Left ventricle myocardium inferior (tissue), 1 donor: ENCODE results near the gene SRP68. TPM values are rescaled to one million over a fixed set of nuclear protein-coding genes. Genes with fewer than 3 reads are reported as not detected.

Experiments used
- DNase-seq: peaks from one replicate; pipeline ENCODE4 v3.0.0-alpha.2; 2020
- H3K27ac ChIP-seq: fragments of 200-600 bp; replicated peaks from 2 replicates; pipeline ENCODE4 v1.8.0; 2021
- H3K27me3 ChIP-seq: fragments of 200-600 bp; 2 replicates; pipeline ENCODE4 v1.8.0; 2021; ENCODE audit warnings: low read depth
- H3K36me3 ChIP-seq: fragments of 200-600 bp; 2 replicates; pipeline ENCODE4 v1.8.0; 2021
- H3K4me1 ChIP-seq: fragments of 200-600 bp; 2 replicates; pipeline ENCODE4 v1.8.0; 2021
- H3K4me3 ChIP-seq: fragments of 200-600 bp; 2 replicates; pipeline ENCODE4 v1.8.0; 2021; ENCODE audit warnings: mild to moderate bottlenecking, moderate library complexity
- H3K9me3 ChIP-seq: fragments of 200-600 bp; replicated peaks from 2 replicates; pipeline ENCODE4 v1.8.0; 2021
- intact Hi-C: fragments of 100-400 bp; cut with micrococcal nuclease; formaldehyde crosslinking; loops from one replicate; pipeline ENCODE4 v1.11.0; 2022
- microRNA-seq: library from miRNA; unstranded; fragments of <30 nt; microRNA quantifications from one replicate; pipeline ENCODE4 v1.2.0, GENCODE V29; 2020
- total RNA-seq: library from RNA; stranded (reverse); fragmentation: NEBNext Ultra II Directional; extraction: Animal tissue kit (Norgen Biotek cat#: 25700); gene quantifications from one replicate; pipeline ENCODE4 v1.2.1, GENCODE V29; 2021
- TF ChIP-seq, protein P1 (sequence below): fragments of 200-600 bp; IDR thresholded peaks from 2 replicates; pipeline ENCODE4 v1.8.0; 2021; ENCODE audit warnings: antibody characterized with exemption, mild to moderate bottlenecking, borderline replicate concordance
- donor health status: DM: no; HTN: yes; CAD: no; lungs with severe emphysema.

Gene SRP68
- total RNA-seq, 1 donor from 2014 or later: 57.4 TPM

- intact Hi-C loops: no loop called here
- H3K4me3 ChIP-seq: no peak overlapping the region
- no peaks in the 10 kb centered on the region for H3K27me3 ChIP-seq
- H3K36me3 ChIP-seq: peaks cover 17% of the 10 kb centered on the region
- H3K4me1 ChIP-seq: peaks cover 16% of the 10 kb centered on the region
- no peak for DNase-seq
- no peaks in the 10 kb centered on the region for H3K9me3 ChIP-seq
- TF ChIP-seq, protein P1, sequence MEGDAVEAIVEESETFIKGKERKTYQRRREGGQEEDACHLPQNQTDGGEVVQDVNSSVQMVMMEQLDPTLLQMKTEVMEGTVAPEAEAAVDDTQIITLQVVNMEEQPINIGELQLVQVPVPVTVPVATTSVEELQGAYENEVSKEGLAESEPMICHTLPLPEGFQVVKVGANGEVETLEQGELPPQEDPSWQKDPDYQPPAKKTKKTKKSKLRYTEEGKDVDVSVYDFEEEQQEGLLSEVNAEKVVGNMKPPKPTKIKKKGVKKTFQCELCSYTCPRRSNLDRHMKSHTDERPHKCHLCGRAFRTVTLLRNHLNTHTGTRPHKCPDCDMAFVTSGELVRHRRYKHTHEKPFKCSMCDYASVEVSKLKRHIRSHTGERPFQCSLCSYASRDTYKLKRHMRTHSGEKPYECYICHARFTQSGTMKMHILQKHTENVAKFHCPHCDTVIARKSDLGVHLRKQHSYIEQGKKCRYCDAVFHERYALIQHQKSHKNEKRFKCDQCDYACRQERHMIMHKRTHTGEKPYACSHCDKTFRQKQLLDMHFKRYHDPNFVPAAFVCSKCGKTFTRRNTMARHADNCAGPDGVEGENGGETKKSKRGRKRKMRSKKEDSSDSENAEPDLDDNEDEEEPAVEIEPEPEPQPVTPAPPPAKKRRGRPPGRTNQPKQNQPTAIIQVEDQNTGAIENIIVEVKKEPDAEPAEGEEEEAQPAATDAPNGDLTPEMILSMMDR: no peak
- H3K27ac ChIP-seq: no peak overlapping the region
Measured at GRCh38 chr17:75998327-75998795, 74.0 kb downstream of the SRP68 start.

- TF ChIP-seq, protein P1: no peak
- Histone ChIP-seq H3K4me3 (no peak overlapping the region), H3K9me3 (no peaks in the 10 kb centered on the region), H3K36me3 (peaks cover 24% of the 10 kb centered on the region), H3K27ac (peak overlapping the region; percentile 30), H3K27me3 (no peaks in the 10 kb centered on the region), H3K4me1 (peaks cover 12% of the 10 kb centered on the region)
- intact Hi-C loops: no loop called here
- DNase-seq: no peak
Measured at GRCh38 chr17:75996665-75997590, 75.4 kb downstream of the SRP68 start.

- Histone ChIP-seq H3K4me1 (peaks cover 12% of the 10 kb centered on the region), H3K4me3 (no peak overlapping the region), H3K9me3 (no peaks in the 10 kb centered on the region), H3K36me3 (peaks cover 37% of the 10 kb centered on the region), H3K27me3 (no peaks in the 10 kb centered on the region), H3K27ac (no peak overlapping the region)
- TF ChIP-seq, protein P1: no peak
- no peak for DNase-seq
- intact Hi-C loops: no loop called here
Measured at GRCh38 chr17:75995385-75995925, 76.9 kb downstream of the SRP68 start.

DNA sequence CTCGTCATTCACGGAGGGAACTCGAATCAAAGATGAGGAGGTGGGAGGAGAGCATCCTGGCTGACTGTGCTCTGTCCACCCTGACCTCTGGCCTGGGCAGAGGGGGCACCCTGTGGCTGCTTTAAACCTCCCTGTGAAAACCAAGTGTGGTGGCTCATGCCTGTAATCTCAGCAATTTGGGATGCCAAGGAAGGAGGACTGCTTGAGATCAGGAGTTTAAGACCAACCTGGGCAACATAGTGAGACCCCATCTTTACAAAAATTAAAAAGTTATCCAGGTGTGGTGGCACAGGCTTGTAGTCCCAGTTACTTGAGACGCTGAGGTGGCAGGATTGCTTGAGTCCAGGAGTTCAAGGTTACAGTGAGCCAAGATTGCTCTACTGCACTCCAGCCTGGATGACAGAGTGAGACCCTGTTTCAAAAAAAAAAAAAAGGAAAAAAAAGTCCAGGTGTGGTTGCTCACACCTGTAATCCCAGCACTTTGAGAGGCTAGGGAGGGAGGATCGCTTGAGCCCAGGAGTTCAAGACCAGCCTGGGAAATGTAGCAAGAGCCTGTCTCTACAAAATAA, 77.4 kb downstream of the SRP68 start:
- Histone ChIP-seq H3K27me3 (no peaks in the 10 kb centered on the region), H3K4me3 (no peak overlapping the region), H3K9me3 (no peaks in the 10 kb centered on the region), H3K36me3 (peaks cover 37% of the 10 kb centered on the region), H3K27ac (no peak overlapping the region), H3K4me1 (peaks cover 12% of the 10 kb centered on the region)
- TF ChIP-seq, protein P1: no peak
- intact Hi-C loops: no loop called here
- DNase-seq: no peak

- Histone ChIP-seq H3K4me3 (no peak overlapping the region), H3K27ac (no peak overlapping the region), H3K4me1 (no peaks in the 10 kb centered on the region), H3K36me3 (peaks cover 45% of the 10 kb centered on the region), H3K27me3 (no peaks in the 10 kb centered on the region), H3K9me3 (no peaks in the 10 kb centered on the region)
- TF ChIP-seq, protein P1: no peak
- intact Hi-C loops: no loop called here
- no peak for DNase-seq
Measured at GRCh38 chr17:75991396-75991795, 80.9 kb downstream of the SRP68 start.

Small RNA genes within 50 kb of the gene (microRNA-seq; reads per million reads assigned to microRNA genes)
- 7.8 reads per million, percentile 21 among the genes with 10 or more reads in this experiment for gene MIR6868

Other genes with a start within 250 kb of the SRP68 start
- 13.3 TPM for gene UNC13D, start 228.1 kb downstream of the SRP68 start, total RNA-seq
- gene WBP2, start 217.2 kb downstream of the SRP68 start, total RNA-seq: 144 TPM
- gene TRIM47, start 193.9 kb downstream of the SRP68 start, total RNA-seq: 27.5 TPM
- 10.2 TPM for gene TRIM65, start 175.6 kb downstream of the SRP68 start, total RNA-seq
- gene MRPL38, start 167.6 kb downstream of the SRP68 start, total RNA-seq: 104 TPM
- 2.8 TPM for gene FBF1, start 131.5 kb downstream of the SRP68 start, total RNA-seq
- gene ACOX1, start 93.4 kb downstream of the SRP68 start, total RNA-seq: 76.4 TPM
- 5.3 TPM for gene TEN1, start 93.3 kb downstream of the SRP68 start, total RNA-seq
- 1.8 TPM for gene CDK3, start 71.7 kb downstream of the SRP68 start, total RNA-seq
- gene EVPL, start 45.2 kb downstream of the SRP68 start, total RNA-seq: not detected
- gene GALR2, start 2.3 kb upstream of the SRP68 start, total RNA-seq: not detected
- gene ZACN, start 6.7 kb upstream of the SRP68 start, total RNA-seq: not detected
- gene EXOC7, start 31.3 kb upstream of the SRP68 start, total RNA-seq: 81.1 TPM
- not detected for gene FOXJ1, start 68.7 kb upstream of the SRP68 start, total RNA-seq
- gene RNF157, start 168.0 kb upstream of the SRP68 start, total RNA-seq: 4.8 TPM
- 26.0 TPM for gene UBALD2, start 192.8 kb upstream of the SRP68 start, total RNA-seq
- 2.4 TPM for gene QRICH2, start 235.8 kb upstream of the SRP68 start, total RNA-seq